Stimulated activated CD8-positive, alpha-beta memory T cell treated with anti-CD3 and anti-CD28 coated beads, Interleukin-15, amount 100 ng/mL, for 24 hours (primary cell): ENCODE results near the gene HLA-B.

Source experiments
- DNase-seq: peaks from one replicate; pipeline ENCODE4 v3.0.0-alpha.2; 2020; ENCODE audit warnings: low read depth

The HLA-B gene

DNA sequence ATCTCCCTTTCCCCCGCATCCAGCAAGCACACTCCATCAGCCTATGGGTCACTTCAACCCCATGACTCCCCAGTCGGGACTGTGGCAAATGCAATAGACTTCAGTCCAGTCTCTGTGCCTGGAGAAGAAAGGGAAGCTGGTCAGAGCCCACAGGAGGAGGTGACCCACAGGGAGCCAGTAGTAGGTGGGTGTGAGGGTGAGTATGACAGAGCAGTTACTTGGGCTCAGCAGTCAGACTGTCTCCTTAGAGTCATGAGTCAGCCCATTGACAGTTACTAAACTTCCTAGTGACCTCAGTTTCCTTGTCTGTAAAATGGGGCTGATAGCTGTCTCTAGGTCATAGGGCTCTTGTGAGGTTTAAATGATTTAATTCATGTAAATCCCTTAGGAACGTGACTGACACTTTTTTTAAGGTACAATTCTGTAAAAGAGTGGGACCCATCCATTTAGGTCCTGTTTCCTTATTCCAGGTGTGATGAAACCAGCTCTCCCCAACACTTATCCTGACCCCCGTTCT lies 51.2 kb downstream of the HLA-B start:
- no peak for DNase-seq

DNA sequence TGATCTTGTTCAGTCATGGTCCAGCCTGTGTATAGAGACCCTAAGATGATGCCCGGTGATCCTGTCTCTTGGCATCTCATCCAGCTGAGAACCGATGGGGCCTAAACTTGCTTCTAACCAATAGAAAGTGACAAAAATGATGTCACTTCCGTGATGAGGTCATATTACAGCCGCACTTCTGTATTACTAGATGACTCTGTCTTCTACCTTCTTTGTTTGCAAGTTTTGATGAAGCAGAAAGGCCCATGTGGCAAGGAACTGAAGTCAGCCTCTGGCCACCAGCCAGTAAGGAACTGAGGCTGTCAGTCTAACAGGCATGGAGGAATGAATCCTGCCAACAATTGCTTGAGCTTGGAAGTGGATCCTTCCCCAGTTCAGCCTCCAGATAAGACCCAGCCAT lies 52.3 kb downstream of the HLA-B start:
- DNase-seq: no peak
